NCI-H128 (cell line): ENCODE data around the gene SPATA25.
"Not testable (repeated sequence)": the region's sequence is repeated elsewhere in the genome, so short reads cannot be mapped to it uniquely, and the experiment has no call there.

ENCODE experiments used
- DNase-seq: peaks from one replicate; lab custom pipeline; 2025; ENCODE audit not compliant: unreplicated experiment; lab: John Stamatoyannopoulos, UW

SPATA25 gene

GRCh38 chr20:45887346-45887715 is at the start of gene SPATA25:
SPATA25 (minus strand) TSS chr20:45887622; CDS start chr20:45887590, 32 bp downstream.
- DNase-seq, result no peak

- no peak for DNase-seq
Measured at GRCh38 chr20:45935416-45936046, 48.1 kb upstream of the SPATA25 start.

- peak; percentile 96 for DNase-seq
Measured at GRCh38 chr20:45934586-45935415, 47.4 kb upstream of the SPATA25 start, which contains the start of gene PCIF1. PCIF1 (plus strand) TSS chr20:45934683; CDS start chr20:45939000, 4,317 bp downstream.

GRCh38 chr20:45934046-45934585 is 46.7 kb upstream of the SPATA25 start:
- peak; percentile 53 for DNase-seq

GRCh38 chr20:45933266-45934045 is 46.0 kb upstream of the SPATA25 start:
- peak; percentile 86 for DNase-seq

GRCh38 chr20:45931680-45932079 is 44.3 kb upstream of the SPATA25 start:
- not testable (repeated sequence) for DNase-seq

GRCh38 chr20:45927071-45927878 is 39.9 kb upstream of the SPATA25 start:
- no peak for DNase-seq

GRCh38 chr20:45926731-45927070 is 39.3 kb upstream of the SPATA25 start:
- no peak for DNase-seq

GRCh38 chr20:45925821-45926506 is 38.5 kb upstream of the SPATA25 start:
- DNase-seq, result no peak

- DNase-seq, result no peak
Measured at GRCh38 chr20:45924391-45925261, 37.2 kb upstream of the SPATA25 start.

GRCh38 chr20:45921337-45922189 is 34.1 kb upstream of the SPATA25 start:
- DNase-seq, result no peak

- no peak for DNase-seq
Measured at GRCh38 chr20:45920462-45921336, 33.3 kb upstream of the SPATA25 start.

- no peak for DNase-seq
Measured at GRCh38 chr20:45919542-45920399, 32.3 kb upstream of the SPATA25 start.

GRCh38 chr20:45918779-45919537 is 31.5 kb upstream of the SPATA25 start:
- no peak for DNase-seq

- DNase-seq, result no peak
Measured at GRCh38 chr20:45918182-45918737, 30.8 kb upstream of the SPATA25 start.
